ENCODE data around the gene HDGF.

The HDGF gene

DNA sequence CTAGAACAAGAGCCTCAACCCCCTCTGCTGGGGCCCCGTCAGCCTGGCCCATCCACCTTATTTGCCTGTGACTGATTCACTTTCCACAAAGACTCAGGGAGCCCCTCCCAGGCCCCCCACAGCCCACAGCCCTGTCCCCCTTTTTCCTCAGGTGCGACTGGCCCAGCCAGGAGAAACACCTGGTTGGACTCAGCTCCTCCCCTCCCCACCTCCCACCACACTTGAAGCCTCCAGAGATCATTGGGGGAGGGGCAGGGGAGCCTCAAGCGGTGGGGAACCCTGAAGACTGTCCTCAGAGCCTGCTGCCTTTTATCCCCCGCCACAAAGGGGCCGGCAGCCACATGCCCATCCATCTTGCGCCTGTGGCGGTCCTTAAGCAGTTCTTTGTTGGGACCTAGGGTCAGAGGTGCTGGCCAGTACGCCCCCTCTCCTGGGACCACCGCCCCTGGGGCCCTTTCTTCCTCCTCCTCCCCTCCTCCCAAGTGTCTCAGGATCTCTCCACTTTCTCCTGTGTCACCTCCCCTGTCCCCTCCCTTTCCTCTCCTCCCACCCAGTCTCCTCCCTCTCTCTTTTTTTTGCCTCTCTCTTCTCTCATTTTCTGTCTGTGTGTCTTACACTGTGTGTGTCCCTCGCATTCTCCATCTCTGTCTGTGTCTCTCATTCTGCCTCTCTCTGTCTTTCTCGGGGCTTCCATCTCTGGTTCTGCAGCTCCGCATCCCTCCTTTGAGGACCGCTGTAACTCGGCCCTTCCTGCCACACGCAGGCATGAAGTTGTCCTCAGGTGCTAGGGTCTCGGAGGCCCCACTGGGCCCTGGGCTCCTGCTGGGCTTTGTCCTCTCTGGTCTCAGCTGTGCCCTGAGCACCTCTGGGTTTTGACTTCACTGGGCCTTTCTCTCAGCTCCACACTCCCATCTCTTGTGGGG, 58.3 kb downstream of the HDGF start:
- DNase-seq, result no peak

DNA sequence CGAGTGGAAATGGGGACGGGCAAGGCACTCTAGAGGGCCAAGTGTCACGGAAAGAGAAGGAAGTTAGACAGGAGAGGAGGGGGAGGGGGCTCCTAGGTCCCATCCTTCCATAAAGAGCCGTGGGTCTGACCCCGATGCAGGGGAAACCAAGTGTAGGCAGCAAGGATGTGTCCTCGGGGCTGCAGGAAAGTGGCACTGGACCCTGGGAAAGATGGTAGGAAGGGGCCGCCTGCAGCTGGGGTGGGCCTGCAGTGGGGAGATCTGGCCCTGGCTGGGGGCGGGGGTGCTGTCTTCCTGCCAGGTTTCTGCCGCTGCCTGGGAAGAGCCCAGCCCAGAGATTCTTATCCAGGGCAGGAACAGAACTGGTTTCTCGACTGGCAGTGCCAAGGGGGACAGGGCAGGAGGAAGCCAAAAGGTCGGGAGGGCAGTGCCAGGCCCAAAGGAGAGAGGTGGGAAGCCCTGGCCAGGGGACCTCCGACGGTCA, 59.0 kb downstream of the HDGF start:
- no peak for DNase-seq

All from activated CD4-positive, alpha-beta T cell treated with anti-CD3 and anti-CD28 coated beads for 48 hours (primary cell).